GM19025 (cell line): ENCODE results near the gene NNMT.
"Not testable (repeated sequence)": the region's sequence is repeated elsewhere in the genome, so short reads cannot be mapped to it uniquely, and the experiment has no call there.

Source experiments
- ATAC-seq: cut with Tn5 transposase; IDR thresholded peaks from one replicate; pipeline ENCODE4 v1.9.1; 2021; ENCODE audit warnings: mild to moderate bottlenecking, low read depth, moderate library complexity; ENCODE audit not compliant: unreplicated experiment

Gene NNMT

GRCh38 chr11:114304969-114305368 lies 8.8 kb downstream of the NNMT start:
- ATAC-seq, result no peak

GRCh38 chr11:114307524-114308203 lies 11.5 kb downstream of the NNMT start:
- ATAC-seq, result no peak

- no peak for ATAC-seq
Observed at GRCh38 chr11:114308689-114309089, 12.5 kb downstream of the NNMT start.

GRCh38 chr11:114309517-114309916 lies 13.3 kb downstream of the NNMT start:
- no peak for ATAC-seq

- ATAC-seq, result no peak
Observed at GRCh38 chr11:114310095-114310494, 13.9 kb downstream of the NNMT start.

GRCh38 chr11:114311946-114312345 lies 15.7 kb downstream of the NNMT start:
- ATAC-seq, result no peak

- no peak for ATAC-seq
Observed at GRCh38 chr11:114314096-114314495, 17.9 kb downstream of the NNMT start.

- ATAC-seq, result no peak
Observed at GRCh38 chr11:114315749-114316368, 19.7 kb downstream of the NNMT start.

- ATAC-seq, result no peak
Observed at GRCh38 chr11:114316980-114317786, 21.0 kb downstream of the NNMT start.

- ATAC-seq, result no peak
Observed at GRCh38 chr11:114317787-114318137, 21.6 kb downstream of the NNMT start.

GRCh38 chr11:114318361-114318760 lies 22.2 kb downstream of the NNMT start:
- ATAC-seq, result no peak

GRCh38 chr11:114319716-114320328 lies 23.6 kb downstream of the NNMT start:
- no peak for ATAC-seq

GRCh38 chr11:114321621-114322257 lies 25.5 kb downstream of the NNMT start:
- ATAC-seq, result no peak

GRCh38 chr11:114322934-114323333 lies 26.7 kb downstream of the NNMT start:
- no peak for ATAC-seq

GRCh38 chr11:114326151-114326550 lies 30.0 kb downstream of the NNMT start:
- no peak for ATAC-seq

- ATAC-seq, result no peak
Observed at GRCh38 chr11:114326776-114327175, 30.6 kb downstream of the NNMT start.

- ATAC-seq, result no peak
Observed at GRCh38 chr11:114330373-114330772, 34.2 kb downstream of the NNMT start.

GRCh38 chr11:114340311-114341131 lies 44.3 kb downstream of the NNMT start:
- no peak for ATAC-seq

- ATAC-seq, result not testable (repeated sequence)
Observed at GRCh38 chr11:114341667-114342066, 45.5 kb downstream of the NNMT start.

- ATAC-seq, result no peak
Observed at GRCh38 chr11:114342476-114342875, 46.3 kb downstream of the NNMT start.
